HG03039 (cell line): ENCODE results near the gene ADCY7.

Experiments used
- ATAC-seq: cut with Tn5 transposase; IDR thresholded peaks from one replicate; pipeline ENCODE4 v1.9.1; 2021; ENCODE audit warnings: mild to moderate bottlenecking, moderate library complexity; ENCODE audit not compliant: unreplicated experiment

ADCY7 gene

GRCh38 chr16:50296807-50297206, 30.5 kb downstream of the ADCY7 start:
- no peak for ATAC-seq

- no peak for ATAC-seq
These were observed 31.1 kb downstream of the ADCY7 start for GRCh38 chr16:50297301-50298074.

DNA sequence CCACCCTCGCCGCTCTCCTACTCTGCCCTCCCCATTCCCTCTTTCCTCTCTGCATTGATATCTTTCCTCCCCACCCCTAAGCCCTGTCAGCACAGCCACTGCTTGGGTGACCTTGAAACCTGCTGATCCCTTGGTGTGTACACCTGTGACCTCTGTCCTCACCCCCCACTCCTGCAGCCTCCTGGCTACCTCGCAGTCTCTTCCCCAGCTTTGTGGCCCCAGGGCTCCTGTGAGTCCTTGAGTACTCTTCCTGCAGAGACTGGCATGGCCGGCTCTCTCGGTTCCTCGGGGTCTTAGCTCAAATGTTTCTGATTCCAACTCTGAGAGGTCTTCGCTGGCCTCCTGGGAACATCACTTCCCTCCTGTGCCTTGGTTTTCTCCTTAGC, 31.7 kb downstream of the ADCY7 start:
- ATAC-seq: no peak

- no peak for ATAC-seq
These were observed 32.5 kb downstream of the ADCY7 start for GRCh38 chr16:50298591-50299507.

DNA sequence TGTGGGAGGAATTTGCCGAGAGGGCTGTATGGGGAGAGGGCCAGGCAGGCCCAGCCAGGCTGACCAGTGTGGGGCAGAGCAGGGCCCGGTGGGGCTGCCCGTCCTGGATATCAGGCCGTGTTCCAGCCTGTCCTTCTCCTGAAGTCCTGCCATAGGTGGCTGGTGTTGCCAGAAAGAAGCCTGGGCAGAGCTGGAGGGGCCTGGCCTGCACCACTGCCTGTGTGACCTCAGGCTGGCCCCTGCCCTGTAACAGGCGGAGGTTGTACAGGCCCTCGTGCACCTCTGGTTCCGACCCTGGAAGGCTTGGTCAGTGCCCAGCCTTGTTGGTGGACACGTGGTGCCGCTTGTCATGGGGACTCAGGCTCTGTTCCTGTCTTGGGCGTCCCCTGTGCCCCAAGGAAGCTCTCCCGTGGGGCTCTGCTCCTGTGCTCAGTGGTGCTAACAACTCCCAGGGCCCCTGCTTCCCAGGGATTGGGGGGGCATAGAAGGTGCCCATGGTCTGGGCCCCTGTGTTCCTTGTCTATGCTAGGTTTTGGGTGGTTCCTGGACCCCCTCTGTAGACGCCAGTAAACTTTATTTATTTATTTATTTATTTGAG, 33.3 kb downstream of the ADCY7 start:
- no peak for ATAC-seq

DNA sequence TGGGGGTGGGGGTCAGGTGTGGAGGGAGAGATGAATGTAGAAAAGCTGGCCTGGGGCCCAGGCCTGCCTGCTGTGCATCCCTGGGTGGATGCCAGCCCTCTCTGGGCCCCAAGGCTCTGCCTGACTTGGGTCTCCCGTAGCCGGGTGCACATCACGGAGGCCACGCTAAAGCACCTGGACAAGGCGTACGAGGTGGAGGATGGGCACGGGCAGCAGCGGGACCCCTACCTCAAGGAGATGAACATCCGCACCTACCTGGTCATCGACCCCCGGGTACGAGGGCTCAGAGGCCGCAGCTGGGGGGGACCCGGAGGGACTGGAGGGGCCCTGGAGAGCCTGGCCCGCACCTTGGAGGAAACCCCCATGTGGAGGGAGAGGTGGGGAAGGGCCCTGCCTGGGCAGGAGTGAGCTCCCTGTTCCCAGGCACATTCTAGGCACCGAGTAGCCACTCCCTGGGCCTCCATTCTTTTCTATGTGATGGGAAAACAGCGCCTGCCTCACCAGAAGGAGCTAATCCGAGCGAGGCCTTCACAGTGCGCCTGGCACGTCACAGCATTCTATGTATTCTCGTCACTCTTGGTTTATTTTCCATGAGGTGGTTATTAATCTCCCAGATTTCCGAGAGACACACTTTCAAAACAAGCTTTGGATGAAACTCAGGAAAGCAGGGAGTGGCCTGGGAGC, 34.7 kb downstream of the ADCY7 start:
- ATAC-seq: no peak

DNA sequence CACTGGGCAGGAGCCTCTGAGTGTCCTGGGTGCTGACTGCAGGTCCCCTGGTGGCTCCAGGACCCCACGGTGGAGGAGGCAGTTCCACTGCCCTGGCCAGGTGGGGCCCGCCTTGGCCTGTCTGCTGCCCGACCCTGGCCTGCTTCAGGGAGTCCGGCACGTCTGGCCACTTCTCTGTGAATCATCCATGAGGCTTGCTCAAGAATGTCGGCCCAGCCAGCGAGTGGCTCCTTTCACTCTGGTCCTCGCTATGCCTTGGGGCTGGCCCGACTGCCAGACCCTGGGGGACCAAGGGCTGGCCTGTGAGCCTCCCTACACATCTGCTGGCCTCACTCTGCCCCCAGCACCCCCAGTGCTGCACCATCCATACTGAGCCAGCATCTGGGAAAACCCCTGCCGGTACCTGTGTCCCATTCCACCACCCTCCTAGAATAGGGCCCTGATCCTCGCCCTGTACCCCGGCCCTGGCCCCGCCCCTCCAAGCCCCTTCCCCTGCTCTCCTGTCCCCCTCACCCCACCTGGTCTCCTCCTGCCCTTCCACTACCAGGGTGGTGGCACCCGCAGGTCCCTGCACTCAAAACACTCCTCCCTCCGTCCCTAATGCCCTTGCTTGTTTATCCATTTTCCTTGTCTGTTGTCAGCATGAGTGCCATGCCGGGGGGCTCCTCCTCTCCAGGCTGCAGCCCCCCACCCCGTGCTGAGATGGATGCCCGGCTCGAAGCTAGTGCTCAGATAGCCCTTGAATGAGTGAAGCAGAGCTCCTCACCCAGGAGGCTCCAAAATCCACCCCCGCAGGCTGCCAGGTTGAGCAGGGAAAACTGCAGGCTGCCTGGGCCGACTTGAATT, 35.5 kb downstream of the ADCY7 start:
- ATAC-seq: no peak

- ATAC-seq: no peak
These were observed 36.2 kb downstream of the ADCY7 start for GRCh38 chr16:50302472-50303005.

DNA sequence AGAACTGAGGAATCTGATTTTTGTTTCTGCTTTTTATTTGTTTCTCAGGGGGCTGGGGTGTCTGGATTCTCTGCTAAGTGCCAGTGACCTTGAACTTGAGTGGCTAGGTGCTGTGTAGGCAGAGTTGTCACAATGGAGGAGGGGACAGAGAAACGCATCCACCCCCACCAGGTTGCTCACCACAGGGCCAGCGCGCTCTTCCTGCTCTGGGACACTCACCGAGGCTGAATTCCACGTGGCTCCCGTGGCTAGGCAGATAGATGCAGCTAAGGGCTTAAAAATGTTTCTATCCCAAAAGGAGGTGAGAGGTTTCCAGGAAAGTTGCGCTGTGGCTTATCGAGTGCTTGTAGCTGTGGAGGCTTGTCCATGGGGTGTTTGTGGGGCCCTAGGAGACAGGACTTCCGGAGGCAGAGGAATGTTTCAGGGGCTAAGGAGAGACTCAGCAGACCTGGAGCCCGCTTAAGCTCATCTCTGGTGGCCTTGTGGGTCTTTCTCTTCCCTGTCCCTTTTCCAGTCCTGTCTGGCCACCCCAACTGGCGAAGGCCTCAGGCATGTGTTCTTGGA, 36.8 kb downstream of the ADCY7 start:
- ATAC-seq: no peak

- ATAC-seq: no peak
These were observed 37.5 kb downstream of the ADCY7 start for GRCh38 chr16:50303605-50304466.

DNA sequence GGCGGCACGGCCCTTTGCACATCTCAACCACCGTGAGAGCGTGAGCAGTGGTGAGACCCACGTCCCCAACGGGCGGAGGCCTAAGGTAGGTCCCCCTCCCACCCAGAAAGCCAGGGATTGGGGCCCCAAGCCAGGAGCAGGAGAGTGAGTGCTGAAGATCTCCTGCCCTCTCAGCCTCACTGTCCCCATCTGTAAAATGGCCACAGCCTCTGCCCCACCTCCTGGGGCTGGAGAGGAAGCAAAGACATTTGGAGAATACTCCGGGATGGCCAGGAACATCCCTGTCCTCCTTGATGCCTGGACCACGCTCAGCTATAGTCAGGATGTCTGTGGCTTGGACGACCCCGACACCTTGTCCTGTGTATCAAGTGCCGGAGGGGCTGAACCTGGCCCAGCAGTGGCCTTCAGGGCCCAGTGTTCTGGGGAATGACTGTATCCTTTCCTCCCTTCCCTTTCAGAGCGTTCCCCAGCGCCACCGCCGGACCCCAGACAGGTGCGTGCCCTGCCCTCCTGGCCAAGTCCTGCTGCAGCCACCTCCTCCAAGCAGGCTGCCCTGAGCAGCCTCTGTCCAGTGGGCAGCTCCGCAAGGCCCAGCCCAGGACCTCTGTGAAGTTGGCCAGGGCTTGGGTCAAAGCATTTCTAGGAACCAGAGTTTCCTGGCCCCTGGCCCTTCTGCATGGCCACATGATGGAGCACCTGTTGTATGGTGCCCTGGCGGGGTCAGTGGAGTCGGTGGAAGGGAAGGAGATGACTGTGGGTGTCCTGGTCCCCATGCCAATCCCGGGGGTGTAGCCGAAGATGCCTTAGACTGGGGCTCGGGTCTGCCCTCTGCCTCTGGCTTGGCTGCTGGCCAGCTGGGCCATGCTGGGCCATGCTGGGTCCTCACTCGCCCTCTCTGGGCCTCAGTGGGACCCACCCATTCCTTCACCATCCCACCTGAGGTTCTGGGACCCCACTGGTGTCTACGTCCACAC, 38.4 kb downstream of the ADCY7 start:
- no peak for ATAC-seq

DNA sequence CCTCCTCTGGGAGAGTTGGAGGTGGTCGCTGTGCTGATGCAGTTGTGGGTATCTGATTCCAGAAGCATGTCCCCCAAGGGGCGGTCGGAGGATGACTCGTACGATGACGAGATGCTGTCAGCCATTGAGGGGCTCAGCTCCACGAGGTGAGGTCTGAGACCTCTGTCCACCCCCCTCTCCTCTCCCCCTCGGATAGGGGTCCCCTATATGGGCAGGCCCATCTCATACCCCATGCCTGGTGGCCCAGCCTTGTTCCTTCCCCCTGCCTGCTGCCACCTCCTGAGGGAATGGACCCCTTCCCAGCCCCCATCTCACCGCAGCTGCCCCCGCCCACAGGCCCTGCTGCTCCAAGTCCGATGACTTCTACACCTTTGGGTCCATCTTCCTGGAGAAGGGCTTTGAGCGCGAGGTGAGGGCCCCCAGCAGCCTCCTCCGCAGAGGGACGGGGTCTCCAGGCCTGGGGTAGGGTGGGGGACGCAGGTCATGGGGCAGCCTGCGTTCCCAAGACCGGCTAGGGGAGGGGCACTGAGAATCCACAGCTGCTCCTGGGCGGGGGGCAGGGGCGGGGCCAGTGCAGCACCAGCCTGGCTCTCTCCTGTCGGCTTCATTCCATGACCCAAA, 39.2 kb downstream of the ADCY7 start:
- ATAC-seq: no peak

- no peak for ATAC-seq
These were observed 39.9 kb downstream of the ADCY7 start for GRCh38 chr16:50306287-50306686.

- ATAC-seq: no peak
These were observed 42.0 kb downstream of the ADCY7 start for GRCh38 chr16:50308237-50308965.

- ATAC-seq: no peak
These were observed 42.8 kb downstream of the ADCY7 start for GRCh38 chr16:50309156-50309526.

- ATAC-seq: no peak
These were observed 43.4 kb downstream of the ADCY7 start for GRCh38 chr16:50309527-50310307.
